IMR-90 (cell line): Measurements from ENCODE around the gene CXCL16. TPM values are rescaled to one million over a fixed set of nuclear protein-coding genes. Genes with fewer than 3 reads are reported as not detected.
"Not testable (repeated sequence)": the region's sequence is repeated elsewhere in the genome, so short reads cannot be mapped to it uniquely, and the experiment has no call there.

Experiments
- ATAC-seq: fragments of 200-7000 bp; cut with Tn5 transposase; 2 replicates; pipeline ENCODE4 v1.9.1; 2020; ENCODE audit warnings: low read depth, mild to moderate bottlenecking, moderate library complexity
- BruUV-seq: library from RNA; stranded (reverse); fragments of 400-500 nt; replicated peaks from 2 replicates; lab custom pipeline; 2021; lab: Mats Ljungman, UMichigan
- CTCF ChIA-PET: fragments of 300-600 bp; formaldehyde crosslinking; extraction: SDS; loops from one replicate; lab custom pipeline; 2021; ENCODE audit warnings: antibody characterized with exemption; lab: Yijun Ruan, JAX
- POLR2A ChIA-PET: fragments of 300-600 bp; sonication (Branson Sonifier 250); formaldehyde crosslinking; loops from one replicate; lab custom pipeline; 2022; ENCODE audit warnings: antibody characterized with exemption; ENCODE audit not compliant: unreplicated experiment; lab: Charles Lee
- DNase-seq: peaks from one replicate; pipeline ENCODE4 v3.0.0; 2013
- H2AFZ ChIP-seq: replicated peaks from 2 replicates; pipeline ENCODE3; 2013; ENCODE audit warnings: low read length, mild to moderate bottlenecking; ENCODE audit not compliant: poor library complexity
- H2AK5ac ChIP-seq: 2 replicates; pipeline ENCODE4 v1.6.1; 2013; ENCODE audit warnings: low read depth, low read length, inconsistent platforms
- H2AK9ac ChIP-seq: replicated peaks from 2 replicates; pipeline ENCODE3; 2013; ENCODE audit warnings: mild to moderate bottlenecking, low read depth, low read length, moderate library complexity; ENCODE audit not compliant: poor library complexity
- H2BK120ac ChIP-seq: 2 replicates; pipeline ENCODE4 v1.6.1; 2013; ENCODE audit warnings: low read depth, low read length, inconsistent platforms
- H2BK15ac ChIP-seq: 3 replicates; pipeline ENCODE4 v1.6.1; 2013; ENCODE audit warnings: low read depth, low read length, inconsistent platforms
- H2BK20ac ChIP-seq: 2 replicates; pipeline ENCODE4 v1.6.1; 2013; ENCODE audit warnings: low read depth, mild to moderate bottlenecking, inconsistent platforms, low read length, moderate library complexity
- H2BK5ac ChIP-seq: 2 replicates; pipeline ENCODE4 v1.6.1; 2013; ENCODE audit warnings: mild to moderate bottlenecking, low read depth, low read length, inconsistent platforms; ENCODE audit not compliant: poor library complexity, severe bottlenecking
- H3K14ac ChIP-seq: replicated peaks from 2 replicates; pipeline ENCODE4 v1.6.1; 2013; ENCODE audit warnings: low read depth, low read length, inconsistent platforms
- H3K18ac ChIP-seq: 2 replicates; pipeline ENCODE4 v1.6.1; 2013; ENCODE audit warnings: low read depth, low read length, control low read depth
- H3K23ac ChIP-seq: 2 replicates; pipeline ENCODE4 v1.6.1; 2013; ENCODE audit warnings: low read depth, low read length, inconsistent platforms
- H3K27ac ChIP-seq: 2 replicates; pipeline ENCODE4 v1.5.1; 2013; ENCODE audit warnings: mild to moderate bottlenecking, control low read depth, low read length; ENCODE audit not compliant: insufficient read depth
- H3K27me3 ChIP-seq: 2 replicates; pipeline ENCODE4 v1.6.1; 2013; ENCODE audit warnings: low read length; ENCODE audit not compliant: control insufficient read depth, insufficient read depth
- H3K36me3 ChIP-seq: 2 replicates; pipeline ENCODE4 v1.6.1; 2013; ENCODE audit warnings: low read length, mixed read lengths; ENCODE audit not compliant: control insufficient read depth, insufficient read depth
- H3K4ac ChIP-seq: 2 replicates; pipeline ENCODE4 v1.6.1; 2013; ENCODE audit warnings: low read depth, low read length, inconsistent platforms
- H3K4me1 ChIP-seq: 2 replicates; pipeline ENCODE4 v1.6.1; 2013; ENCODE audit warnings: low read length, mixed read lengths; ENCODE audit not compliant: control insufficient read depth, insufficient read depth
- H3K4me2 ChIP-seq: 2 replicates; pipeline ENCODE4 v1.6.1; 2013; ENCODE audit warnings: low read depth, mild to moderate bottlenecking, control low read depth, low read length, moderate library complexity
- H3K4me3 ChIP-seq: 2 replicates; pipeline ENCODE4 v1.5.1; 2013; ENCODE audit warnings: low read depth, mild to moderate bottlenecking, control low read depth, low read length, moderate library complexity; ENCODE audit not compliant: insufficient read depth
- H3K56ac ChIP-seq: 2 replicates; pipeline ENCODE4 v1.6.1; 2013; ENCODE audit warnings: low read length, inconsistent platforms; ENCODE audit not compliant: insufficient read depth; ENCODE audit errors: extremely low read depth
- H3K79me1 ChIP-seq, 2 experiments: 2 replicates each; pipeline ENCODE4 v1.6.1; 2013; ENCODE audit warnings: low read length in 2 of 2, inconsistent platforms in 1 of 2, low read depth in 1 of 2
- H3K9ac ChIP-seq: 2 replicates; pipeline ENCODE4 v1.6.1; 2013; ENCODE audit warnings: low read depth, low read length, control low read depth
- H3K9me1 ChIP-seq: 2 replicates; pipeline ENCODE4 v1.6.1; 2013; ENCODE audit warnings: low read length, inconsistent platforms; ENCODE audit not compliant: insufficient read depth
- H3K9me3 ChIP-seq: 2 replicates; pipeline ENCODE4 v1.6.1; 2013; ENCODE audit warnings: low read length; ENCODE audit not compliant: control insufficient read depth, insufficient read depth
- H4K20me1 ChIP-seq: 2 replicates; pipeline ENCODE4 v1.6.1; 2013; ENCODE audit warnings: low read length, inconsistent platforms; ENCODE audit not compliant: insufficient read depth
- H4K5ac ChIP-seq: 2 replicates; pipeline ENCODE4 v1.6.1; 2013; ENCODE audit warnings: mild to moderate bottlenecking, low read depth, low read length, control low read depth
- H4K8ac ChIP-seq, 2 experiments: 2 replicates each; pipeline ENCODE4 v1.6.1; 2013; ENCODE audit warnings: low read depth in 2 of 2, low read length in 2 of 2, control low read depth in 1 of 2, inconsistent platforms in 1 of 2
- H4K91ac ChIP-seq: 2 replicates; pipeline ENCODE4 v1.6.1; 2013; ENCODE audit warnings: low read depth, low read length, inconsistent platforms; ENCODE audit not compliant: insufficient read depth
- WGBS, 2 experiments: methylation state at CpG; one replicate each; pipeline versions ENCODE4 v1.1.5 to v1.1.7; 2013; ENCODE audit warnings: missing lambda C conversion rate in 2 of 2; ENCODE audit not compliant: insufficient read length in 1 of 2; ENCODE audit errors: extremely low coverage in 2 of 2; 5-methylcytosine and 5-hydroxymethylcytosine counted together
- dilution Hi-C: fragments of 300-500 bp; cut with HindIII; formaldehyde crosslinking; loops from one replicate; pipeline ENCODE4 v1.14.3; 2018; ENCODE audit warnings: low sequenced_read_pairs; ENCODE audit not compliant: unreplicated experiment
- in situ Hi-C: fragments of 300-500 bp; cut with MboI; formaldehyde crosslinking; loops from 3 replicates; pipeline ENCODE4 v1.14.3; 2019; ENCODE audit warnings: low sequenced_read_pairs, inconsistent platforms, mixed read lengths
- intact Hi-C: fragments of 100-400 bp; cut with micrococcal nuclease; formaldehyde crosslinking; loops from 2 replicates; pipeline ENCODE4 v1.10.0; 2022
- polyA plus RNA-seq, 3 experiments: library from polyadenylated mRNA; depleted of rRNA; stranded (reverse); fragments of >200 nt; gene quantifications; 2 replicates each; pipeline ENCODE4 v1.2.3, GENCODE V29; 2012; ENCODE audit warnings: low replicate concordance in 1 of 3
- total RNA-seq: library from RNA; depleted of rRNA; stranded (reverse); fragments of >200 nt; gene quantifications from 2 replicates; pipeline ENCODE4 v1.2.3, GENCODE V29; 2012

The CXCL16 gene
- total and polyA plus RNA-seq, 2 of the 4 experiments (the other 2 are of a cell fraction), result 0.36 to 1.6 TPM

- H4K20me1 ChIP-seq, in situ Hi-C loops, ATAC-seq, H3K9ac ChIP-seq, H2BK20ac ChIP-seq, dilution Hi-C loops, H3K56ac ChIP-seq, H2BK5ac ChIP-seq, H3K4me3 ChIP-seq, H2BK15ac ChIP-seq, H2AFZ ChIP-seq, H3K14ac ChIP-seq, H3K4me1 ChIP-seq, BruUV-seq, DNase-seq, H3K4ac ChIP-seq, H3K4me2 ChIP-seq, H4K5ac ChIP-seq, H3K36me3 ChIP-seq, H2AK9ac ChIP-seq, H3K9me3 ChIP-seq, H3K18ac ChIP-seq, H4K91ac ChIP-seq, CTCF ChIA-PET, H3K23ac ChIP-seq, H2BK120ac ChIP-seq, H4K8ac ChIP-seq, POLR2A ChIA-PET, H2AK5ac ChIP-seq, H3K27me3 ChIP-seq, H3K27ac ChIP-seq, H3K9me1 ChIP-seq: not testable (repeated sequence)
- intact Hi-C loops, result loop anchor here (5.0 kb wide), 1 partner anchor 132 kb away; no protein-coding TSS in a partner anchor
- WGBS, 2 experiments, result 93% methylated on average over 3 of the region's 13 CpGs; no CpG with 5 or more reads in 1 of the 2 experiments
- peaks cover 24 to 65% of the 10 kb centered on the region in 2 experiments for H3K79me1 ChIP-seq
Observed at GRCh38 chr17:4699401-4700056, 40.2 kb downstream of the CXCL16 start.
